GM18951 (cell line): ENCODE results near the gene QARS1.

Source experiments
- POLR2A ChIP-seq: IDR thresholded peaks from 4 replicates; pipeline ENCODE4 v1.6.1; 2011; ENCODE audit warnings: mild to moderate bottlenecking; ENCODE audit not compliant: insufficient read length, insufficient read depth; ENCODE audit errors: extremely low read depth
- in situ Hi-C: fragments of 300-500 bp; cut with MboI; formaldehyde crosslinking; loops from one replicate; pipeline ENCODE4 v1.12.0; 2022; ENCODE audit warnings: low sequenced_read_pairs, mixed read lengths, inconsistent platforms; ENCODE audit not compliant: unreplicated experiment

Gene QARS1

DNA sequence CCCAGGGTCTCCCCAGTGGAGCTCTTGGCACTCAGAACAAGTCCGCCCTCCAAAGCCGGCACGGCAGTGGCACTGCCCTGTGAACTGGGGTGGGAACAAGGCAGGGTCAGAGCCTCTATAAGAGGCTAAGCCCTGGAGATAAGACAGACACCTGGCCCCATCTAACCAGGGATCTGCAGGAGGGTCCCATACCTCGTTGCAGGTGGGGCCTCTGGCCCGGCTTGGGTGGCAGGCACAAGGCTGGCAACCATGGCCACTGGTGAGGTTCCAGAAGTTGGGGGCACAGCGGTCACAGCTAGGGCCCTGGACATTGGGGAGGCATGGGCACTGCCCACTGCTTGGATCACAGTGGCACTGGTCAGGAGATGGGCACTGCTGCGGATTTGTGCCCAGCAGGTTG is 19.6 kb upstream of the QARS1 start:
- TF ChIP-seq POLR2A: no peak
- in situ Hi-C loops: no loop called here

DNA sequence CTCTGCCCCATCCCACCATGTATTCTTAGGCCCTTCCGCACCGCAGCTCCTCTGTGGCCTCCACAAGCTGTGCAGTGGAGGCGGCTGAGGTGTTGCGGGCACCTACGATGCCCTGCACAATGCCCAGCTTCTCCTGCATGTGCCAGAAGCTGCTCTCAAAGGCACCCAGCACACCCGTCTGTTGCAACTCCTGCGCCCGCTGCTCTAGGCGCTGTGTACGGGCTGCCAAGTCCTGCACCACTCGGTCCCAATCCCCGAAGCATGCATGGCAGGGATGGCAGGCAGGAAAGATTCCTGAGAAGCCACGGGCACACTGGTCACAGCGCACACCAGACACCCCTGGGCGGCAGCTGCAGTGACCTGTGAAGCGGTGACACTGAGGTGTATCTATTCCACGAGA is 19.1 kb upstream of the QARS1 start:
- no peak for TF ChIP-seq POLR2A
- in situ Hi-C loops: no loop called here

DNA sequence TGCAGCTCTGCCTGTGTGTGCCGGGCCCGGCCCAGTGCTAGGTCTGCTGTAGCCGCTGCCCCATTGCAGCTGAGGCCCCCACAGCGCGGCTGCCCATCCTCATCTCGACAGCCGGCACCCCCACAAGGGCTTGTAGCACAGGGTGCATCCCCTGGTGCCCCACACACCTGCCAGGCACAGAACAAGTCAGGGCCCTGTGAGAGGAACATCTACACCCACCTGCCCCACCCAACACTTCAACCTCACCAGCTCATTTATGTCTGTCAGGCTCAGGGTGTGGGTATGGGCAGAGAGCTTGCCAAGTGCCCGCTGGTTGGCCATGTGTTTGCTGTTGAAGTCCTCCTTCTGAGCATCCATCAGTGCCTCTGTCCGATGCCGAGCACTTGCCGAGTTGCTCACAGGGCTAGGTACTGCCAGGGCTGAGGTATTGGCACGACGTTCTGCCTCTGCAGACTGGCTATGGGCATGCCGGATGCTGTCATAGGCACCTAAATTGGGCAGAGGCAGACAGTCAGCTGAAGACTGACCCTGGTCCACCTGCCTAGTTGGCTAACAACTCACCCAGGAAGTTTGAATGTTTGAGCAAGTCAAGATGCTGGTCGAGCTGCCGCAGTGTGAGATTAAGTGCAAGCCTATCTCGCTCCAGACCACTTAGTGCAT is 18.5 kb upstream of the QARS1 start:
- in situ Hi-C loops: no loop called here
- no peak for TF ChIP-seq POLR2A

DNA sequence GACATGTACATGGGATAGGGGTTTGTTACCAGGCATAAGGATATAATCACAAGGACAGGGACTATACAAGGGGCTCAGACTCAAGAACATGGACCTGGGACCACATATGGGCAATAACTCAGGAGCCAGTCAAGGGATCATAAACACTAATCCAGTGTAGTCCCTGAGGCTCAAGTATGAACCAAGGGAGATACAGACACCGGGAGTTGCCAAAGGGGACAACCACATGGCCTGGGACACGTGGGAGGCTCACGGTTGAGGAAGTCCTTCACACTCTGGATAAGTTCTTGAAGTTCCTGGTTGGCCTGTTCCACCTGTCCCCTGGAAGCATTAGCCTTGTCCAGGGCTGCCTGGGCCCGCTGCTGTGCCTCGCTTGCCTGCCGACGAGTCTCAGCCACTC is 17.9 kb upstream of the QARS1 start:
- in situ Hi-C loops: no loop called here
- no peak for TF ChIP-seq POLR2A

DNA sequence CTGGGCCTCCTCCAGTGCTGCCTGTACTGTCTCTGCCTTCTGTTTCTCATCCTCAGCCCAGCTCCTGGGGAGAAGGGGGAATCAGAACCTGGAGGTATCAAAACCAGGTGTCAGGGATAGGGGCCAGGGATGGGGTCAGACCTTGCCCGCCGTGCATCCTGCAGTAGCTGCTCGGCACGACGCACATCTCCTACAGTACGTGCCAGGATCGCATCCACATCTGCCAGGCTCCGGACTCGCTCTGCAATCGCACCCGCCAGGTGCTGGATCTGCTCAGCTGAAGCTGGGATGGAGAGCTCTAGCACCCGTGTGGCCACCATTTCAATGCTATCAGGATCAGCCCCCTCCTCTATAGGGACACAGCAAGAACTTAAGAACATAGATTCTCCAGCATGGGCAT is 17.5 kb upstream of the QARS1 start:
- in situ Hi-C loops: no loop called here
- TF ChIP-seq POLR2A: no peak

DNA sequence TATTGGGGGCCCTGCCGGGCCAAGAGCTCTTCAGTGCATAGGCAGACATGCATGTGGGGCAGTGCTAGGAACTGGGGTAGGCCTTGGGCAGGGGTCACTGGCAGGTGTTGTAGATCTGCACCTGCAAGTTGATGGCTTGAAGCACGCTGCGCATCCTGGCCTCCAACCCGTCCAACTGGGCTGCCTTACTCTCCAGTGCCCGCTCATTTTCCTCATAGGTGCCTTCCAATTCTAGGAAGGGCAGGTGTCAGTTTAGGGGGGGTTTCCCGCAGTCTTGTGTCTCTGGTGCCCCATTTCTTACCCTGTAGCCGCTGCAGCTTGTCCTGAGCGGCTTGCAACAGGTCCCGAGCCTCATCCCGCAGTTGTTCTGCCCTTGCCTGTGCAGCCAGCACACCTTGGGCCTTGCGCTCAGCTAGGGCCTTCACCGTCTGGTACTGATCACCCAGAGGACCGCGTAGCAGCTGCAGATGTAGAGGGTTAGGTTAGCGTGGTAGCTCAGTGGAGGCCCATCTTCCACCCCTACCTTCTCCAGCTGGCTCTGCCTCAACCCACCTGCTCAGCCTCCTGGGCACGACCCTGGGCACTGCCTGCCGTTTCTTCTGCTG is 16.7 kb upstream of the QARS1 start:
- in situ Hi-C loops: no loop called here
- no peak for TF ChIP-seq POLR2A

DNA sequence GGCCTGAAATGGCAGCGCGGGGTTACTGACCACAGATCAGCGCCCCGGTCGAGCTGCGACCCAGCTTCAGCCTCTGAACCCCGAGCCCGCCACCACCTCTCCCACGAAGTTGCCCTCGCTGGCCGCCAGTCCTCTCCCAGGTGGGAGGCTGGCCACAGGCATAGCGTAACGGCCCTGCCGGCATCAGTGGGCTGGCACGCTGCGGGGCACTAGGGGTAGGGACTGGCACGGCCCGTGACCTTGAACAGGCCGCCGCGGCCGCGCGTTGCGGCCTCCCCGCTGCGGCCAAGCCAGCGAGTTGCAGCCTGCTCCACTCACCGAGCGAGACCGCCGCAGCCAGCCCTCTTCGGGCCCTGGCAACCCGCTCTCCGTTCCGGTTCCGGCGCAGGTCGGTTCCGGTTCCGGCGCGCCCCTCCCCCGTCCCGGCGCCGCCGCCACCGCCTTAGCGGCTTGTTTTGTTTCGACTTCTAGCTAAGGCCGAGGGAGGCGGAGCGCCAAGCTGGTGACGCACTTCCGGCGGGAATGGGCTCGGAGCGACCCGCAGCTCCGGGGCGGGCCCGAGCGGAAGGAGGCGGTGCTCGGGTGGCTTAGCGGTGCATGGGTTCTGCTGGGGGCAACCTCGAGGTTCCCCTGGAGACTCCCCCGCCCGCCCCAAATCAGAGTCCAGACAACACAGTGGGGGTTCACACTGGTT is 16.0 kb upstream of the QARS1 start, which contains the start of gene USP19:
TSS of gene USP19 (minus strand) at position 386 of the 694 bp plus-strand sequence. CDS start 1,678 bp downstream, outside the sequence.
- peak; percentile 95 for TF ChIP-seq POLR2A
- in situ Hi-C loops: no loop called here

DNA sequence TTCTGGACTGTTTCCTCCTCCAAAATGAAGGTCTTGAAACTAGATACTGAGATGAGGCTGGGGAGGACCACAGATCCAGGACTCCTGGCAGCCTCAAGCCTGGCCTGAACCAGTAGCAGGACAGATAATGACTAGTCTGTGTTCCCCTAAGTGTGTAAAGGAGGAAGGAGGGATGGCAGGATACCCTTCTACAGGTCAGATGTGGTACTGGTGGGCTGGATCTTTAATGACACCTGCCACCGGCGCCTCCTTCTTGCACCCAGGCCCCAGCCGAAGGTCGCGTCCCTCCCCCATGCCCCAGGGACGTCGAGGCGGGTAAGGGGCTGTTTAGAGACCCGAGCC is 15.5 kb upstream of the QARS1 start:
- no peak for TF ChIP-seq POLR2A
- in situ Hi-C loops: no loop called here

DNA sequence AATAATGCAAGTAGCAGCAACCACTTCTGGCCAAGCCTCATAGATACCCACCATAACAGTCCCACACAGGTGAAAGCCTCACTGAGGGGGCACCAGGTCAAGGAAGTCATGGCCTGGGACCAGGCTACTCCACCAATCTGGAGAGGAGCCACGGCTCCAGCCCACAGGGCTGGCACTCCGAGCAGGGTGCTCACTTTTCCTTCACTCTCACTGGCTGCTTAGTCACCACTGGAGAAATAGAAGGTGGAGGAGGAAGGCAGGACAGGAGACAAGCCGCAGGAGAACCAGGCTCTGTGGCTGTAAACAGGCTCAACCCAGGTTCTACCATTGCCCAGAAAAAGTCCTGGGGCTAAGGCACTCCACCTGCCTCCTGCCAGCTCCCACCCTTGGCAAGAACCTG is 14.9 kb upstream of the QARS1 start:
- in situ Hi-C loops: no loop called here
- no peak for TF ChIP-seq POLR2A

DNA sequence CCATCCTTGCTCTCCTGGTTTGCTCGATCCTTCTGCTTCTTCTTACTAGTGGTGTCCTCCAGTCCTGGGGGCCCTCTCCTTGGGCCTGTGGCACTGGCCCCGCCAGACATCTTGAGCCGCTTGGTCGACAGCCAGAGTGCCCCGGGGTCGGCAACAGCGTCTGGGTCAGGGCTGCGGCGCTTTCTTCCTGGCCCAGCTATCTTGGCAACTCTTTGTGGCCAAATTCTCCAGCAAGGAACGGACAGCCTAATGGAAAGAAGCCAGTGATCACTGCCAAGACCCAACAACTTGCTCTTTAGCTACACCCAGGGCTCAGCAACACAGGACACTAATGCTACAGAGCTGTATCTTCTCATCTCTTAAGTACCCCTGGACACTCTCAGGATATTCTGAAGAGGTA is 14.5 kb upstream of the QARS1 start:
- in situ Hi-C loops: no loop called here
- no peak for TF ChIP-seq POLR2A

DNA sequence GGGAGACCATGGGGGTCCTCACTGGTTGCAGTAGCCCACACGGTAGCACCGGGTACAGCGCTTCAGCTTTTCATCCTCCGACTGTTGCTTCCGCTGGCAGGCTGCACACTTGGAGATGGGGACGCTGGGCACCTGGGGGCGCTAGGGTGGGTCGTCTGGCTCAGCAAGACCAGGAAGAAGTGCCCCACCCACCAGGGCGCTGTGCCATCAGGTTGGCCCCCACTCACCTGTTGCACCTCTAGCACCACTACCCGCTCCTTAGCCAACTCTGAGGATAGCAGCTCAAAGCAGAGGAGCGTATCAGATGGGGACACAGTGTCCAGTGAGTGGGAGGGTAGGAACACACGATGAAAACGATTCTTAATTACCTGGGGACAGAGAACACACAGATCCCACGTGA is 7.7 kb upstream of the QARS1 start:
- no peak for TF ChIP-seq POLR2A
- in situ Hi-C loops: no loop called here

DNA sequence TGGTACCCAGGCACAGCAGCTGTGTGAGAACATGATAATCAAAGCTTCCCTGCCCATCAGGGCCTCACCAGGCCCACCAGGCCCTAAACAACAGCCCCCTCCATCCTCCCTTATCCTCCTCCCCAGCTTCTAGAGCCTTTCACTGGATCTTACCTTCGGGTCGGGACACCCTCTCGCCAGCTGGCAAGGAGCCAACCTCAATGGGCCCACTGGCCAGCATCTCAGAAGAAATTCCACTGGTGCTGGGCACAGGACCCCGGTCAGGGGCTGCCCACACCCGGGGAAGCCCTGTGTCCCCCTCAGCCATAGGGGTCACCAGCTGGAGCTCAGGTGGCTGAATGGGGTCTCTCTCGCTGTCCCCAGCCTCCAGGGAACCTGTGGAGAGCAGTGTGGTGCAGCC is 6.8 kb upstream of the QARS1 start:
- in situ Hi-C loops: no loop called here
- TF ChIP-seq POLR2A: no peak

DNA sequence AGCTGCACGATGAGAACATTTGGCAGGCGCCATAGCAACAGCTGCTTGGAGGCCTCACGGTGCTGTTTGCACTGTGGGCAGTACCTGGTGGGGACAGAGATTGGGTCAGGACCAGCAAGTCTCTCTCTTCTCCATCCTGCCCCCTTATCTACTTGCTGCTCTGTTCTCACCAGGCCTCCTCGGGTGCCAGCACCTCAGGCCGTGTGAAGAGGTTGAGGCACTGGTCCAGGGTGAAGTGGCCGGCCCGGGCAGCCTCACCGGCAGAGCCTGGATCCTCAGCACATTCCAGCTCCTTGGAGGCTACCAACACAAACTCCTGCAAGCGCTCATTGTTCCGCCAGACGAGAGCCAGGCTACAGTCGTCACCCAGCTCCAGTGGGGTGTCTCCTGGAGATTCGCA is 6.2 kb upstream of the QARS1 start:
- TF ChIP-seq POLR2A: no peak
- in situ Hi-C loops: no loop called here

DNA sequence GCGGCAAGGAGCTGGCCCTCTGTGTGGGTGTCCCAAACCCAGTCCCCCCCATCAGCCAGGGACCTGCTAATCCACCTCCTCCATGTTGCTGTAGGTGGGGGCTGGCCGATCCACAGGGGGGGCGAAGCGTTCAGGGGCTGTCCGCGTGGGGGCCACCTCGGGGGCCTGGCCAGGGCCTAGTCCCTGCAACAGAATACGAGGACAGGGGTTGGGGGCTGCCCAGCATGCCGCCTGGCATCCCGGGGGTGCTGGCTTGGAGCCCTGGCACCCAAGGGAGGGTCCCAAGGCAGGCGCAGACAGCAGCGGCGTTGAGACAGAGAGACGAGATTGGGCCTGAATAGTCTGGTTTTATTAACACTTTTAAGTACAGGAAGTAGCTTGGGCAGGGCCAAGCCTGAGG is 3.8 kb upstream of the QARS1 start:
- no peak for TF ChIP-seq POLR2A
- in situ Hi-C loops: no loop called here
